Hematopoietic multipotent progenitor cell treated with erythropoietin and hydrocortisone succinate and interleukin-3 and kit ligand, for 17 days (in vitro differentiated cells): ENCODE data around the gene CHST4.
"Not testable (repeated sequence)": the region's sequence is repeated elsewhere in the genome, so short reads cannot be mapped to it uniquely, and the experiment has no call there.

Experiments
- DNase-seq: peaks from one replicate; pipeline ENCODE4 v3.0.0-alpha.2; 2015; ENCODE audit warnings: low spot score

CHST4 gene

DNA sequence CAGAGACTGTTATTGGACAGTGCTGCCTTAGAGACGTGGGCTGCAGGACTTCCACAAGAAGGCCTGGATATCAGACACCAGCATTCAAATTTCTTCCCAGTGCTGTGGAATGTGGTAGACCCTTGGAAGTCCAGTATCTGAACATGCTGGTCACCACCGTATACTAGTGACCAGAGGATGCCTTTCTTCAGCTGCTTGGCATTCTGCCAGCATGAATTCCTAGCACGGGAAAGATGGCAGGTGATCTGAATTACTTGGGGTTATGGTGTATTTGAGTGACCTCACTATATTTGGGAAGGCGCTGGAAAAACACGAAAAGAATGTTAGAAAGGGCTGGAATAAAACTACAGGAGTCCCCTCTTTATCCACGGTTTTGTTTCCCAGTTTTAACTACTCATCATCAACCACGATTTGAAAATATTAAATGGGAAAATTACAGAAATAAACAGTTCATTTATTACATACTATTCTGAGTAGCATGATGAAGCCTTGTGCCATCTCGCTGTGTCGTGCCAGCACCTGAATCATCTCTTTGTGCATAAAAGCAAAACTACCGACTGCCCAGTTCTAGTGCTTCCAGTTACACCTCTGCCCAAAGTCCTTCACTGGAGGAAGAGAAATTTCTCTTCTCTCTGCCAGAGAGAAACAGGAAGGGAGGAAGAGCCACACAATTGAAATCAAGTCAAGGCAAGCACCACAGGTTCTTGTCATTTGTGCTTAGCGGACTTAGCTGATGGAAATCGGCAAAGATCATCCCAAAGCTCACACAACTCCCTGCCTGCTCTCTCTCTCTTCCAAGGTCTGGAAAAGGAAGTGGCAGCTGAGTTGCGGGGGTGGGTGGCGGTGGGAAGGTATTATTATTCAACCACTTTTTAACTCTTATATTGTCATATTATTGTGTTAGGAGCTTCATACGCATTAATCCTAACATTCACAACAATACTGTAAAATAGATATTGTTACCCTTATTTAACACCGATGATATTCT, 1.4 kb upstream of the CHST4 start:
- DNase-seq: no peak

DNA sequence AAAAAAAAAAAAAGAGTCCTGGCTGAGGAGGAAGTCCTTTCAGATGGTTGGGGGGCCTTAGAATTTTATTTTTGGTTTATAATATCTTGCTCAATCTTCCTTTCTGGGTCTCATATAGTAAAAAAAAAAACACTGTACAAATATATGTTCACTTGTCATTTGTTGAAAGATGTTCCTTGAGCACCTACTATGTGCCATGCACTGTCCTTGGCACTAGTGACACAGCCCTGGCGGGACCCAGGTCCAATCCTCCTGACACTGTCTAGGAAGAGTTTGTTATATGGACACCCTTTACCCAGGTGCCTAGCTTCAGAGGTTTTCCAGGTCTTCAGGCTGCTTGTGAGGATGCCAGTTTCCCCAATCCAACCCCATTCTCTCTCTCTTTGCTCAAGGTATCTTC, 2.0 kb downstream of the CHST4 start:
- no peak for DNase-seq

DNA sequence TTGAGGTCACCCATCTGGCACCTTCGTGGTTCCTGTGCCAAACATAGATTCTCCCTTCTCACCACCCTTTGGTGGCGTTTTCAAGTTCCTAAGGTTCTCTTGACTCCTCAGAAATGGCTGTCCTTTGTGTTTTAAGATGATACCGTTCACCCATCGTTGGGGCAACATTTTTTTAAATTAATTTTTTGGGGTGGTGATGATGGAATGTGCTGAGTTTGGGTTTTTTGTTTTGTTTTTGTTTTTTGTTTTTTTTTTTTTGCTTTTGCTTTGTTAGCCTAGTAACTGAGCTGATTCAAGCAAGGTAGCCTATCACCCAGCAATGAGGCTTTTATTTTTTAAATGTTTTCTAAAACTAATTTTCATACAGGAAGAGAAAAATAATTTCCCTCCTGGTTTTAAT, 2.6 kb downstream of the CHST4 start:
- no peak for DNase-seq

DNA sequence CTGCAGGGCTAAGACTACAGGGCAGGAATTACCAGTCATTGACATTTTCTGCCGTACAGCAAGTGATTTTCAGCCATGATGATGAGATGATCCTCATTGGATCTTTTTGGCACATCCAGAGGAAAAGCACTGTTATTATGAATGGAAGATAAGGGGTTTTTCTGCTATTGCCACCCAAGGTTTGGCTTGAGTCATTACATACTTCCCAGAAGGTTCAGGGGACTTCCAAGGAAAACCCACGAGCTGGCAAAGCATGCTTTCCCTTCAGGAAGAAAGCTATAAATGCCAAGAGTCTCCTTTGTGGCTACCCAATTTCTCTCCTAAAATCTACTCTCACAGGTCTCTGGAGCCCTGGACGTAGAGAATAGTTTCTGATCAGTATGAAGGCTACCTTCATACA, 6.1 kb downstream of the CHST4 start:
- no peak for DNase-seq

DNA sequence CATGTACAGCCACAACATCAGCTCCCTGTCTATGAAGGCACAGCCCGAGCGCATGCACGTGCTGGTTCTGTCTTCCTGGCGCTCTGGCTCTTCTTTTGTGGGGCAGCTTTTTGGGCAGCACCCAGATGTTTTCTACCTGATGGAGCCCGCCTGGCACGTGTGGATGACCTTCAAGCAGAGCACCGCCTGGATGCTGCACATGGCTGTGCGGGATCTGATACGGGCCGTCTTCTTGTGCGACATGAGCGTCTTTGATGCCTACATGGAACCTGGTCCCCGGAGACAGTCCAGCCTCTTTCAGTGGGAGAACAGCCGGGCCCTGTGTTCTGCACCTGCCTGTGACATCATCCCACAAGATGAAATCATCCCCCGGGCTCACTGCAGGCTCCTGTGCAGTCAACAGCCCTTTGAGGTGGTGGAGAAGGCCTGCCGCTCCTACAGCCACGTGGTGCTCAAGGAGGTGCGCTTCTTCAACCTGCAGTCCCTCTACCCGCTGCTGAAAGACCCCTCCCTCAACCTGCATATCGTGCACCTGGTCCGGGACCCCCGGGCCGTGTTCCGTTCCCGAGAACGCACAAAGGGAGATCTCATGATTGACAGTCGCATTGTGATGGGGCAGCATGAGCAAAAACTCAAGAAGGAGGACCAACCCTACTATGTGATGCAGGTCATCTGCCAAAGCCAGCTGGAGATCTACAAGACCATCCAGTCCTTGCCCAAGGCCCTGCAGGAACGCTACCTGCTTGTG, 10.7 kb downstream of the CHST4 start:
- DNase-seq: no peak

DNA sequence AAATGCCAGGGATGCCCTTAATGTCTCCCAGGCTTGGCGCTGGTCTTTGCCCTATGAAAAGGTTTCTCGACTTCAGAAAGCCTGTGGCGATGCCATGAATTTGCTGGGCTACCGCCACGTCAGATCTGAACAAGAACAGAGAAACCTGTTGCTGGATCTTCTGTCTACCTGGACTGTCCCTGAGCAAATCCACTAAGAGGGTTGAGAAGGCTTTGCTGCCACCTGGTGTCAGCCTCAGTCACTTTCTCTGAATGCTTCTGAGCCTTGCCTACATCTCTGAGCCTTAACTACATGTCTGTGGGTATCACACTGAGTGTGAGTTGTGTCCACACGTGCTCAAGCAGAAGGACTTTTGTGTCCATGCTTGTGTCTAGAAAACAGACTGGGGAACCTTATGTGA, 11.4 kb downstream of the CHST4 start:
- DNase-seq: peak; percentile 60

DNA sequence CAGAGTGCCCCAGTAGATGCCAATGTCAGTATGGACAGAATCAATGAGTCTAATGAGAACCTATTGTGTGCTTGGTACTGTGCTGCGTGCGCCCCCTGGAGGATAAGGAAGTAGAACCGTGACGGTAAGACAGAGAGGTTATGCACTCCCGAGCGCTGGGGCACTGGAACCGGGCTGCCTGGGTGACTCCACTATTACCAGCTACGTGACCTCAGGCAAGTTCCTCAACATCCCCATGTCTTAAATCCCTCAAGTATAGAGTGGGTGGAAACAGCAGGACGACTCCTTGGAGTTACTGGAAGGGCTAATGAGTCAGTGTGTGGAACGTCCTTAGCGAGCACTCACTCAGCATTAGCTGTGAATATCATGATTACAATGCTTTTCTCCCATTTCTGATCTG, 16.2 kb downstream of the CHST4 start:
- peak; percentile 63 for DNase-seq

DNA sequence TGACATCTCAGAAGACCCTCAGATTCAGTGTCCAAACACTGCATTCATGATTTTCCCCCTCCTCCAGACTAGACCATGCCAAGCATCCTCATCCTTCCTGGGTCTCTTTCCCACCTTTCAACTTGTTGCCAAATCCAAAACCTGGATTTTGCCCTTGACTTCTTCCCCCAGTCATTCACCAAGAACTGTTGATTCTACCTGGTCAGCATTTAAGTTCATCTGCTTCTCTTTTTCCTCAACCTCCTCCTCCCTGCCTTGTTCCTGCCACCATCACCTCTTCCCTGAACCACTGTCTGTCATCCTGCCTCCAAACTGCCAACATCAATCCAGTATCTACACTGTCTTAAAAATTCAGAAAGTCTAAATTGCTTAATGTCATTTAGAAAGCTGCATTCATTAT, 20.9 kb downstream of the CHST4 start:
- DNase-seq: no peak

DNA sequence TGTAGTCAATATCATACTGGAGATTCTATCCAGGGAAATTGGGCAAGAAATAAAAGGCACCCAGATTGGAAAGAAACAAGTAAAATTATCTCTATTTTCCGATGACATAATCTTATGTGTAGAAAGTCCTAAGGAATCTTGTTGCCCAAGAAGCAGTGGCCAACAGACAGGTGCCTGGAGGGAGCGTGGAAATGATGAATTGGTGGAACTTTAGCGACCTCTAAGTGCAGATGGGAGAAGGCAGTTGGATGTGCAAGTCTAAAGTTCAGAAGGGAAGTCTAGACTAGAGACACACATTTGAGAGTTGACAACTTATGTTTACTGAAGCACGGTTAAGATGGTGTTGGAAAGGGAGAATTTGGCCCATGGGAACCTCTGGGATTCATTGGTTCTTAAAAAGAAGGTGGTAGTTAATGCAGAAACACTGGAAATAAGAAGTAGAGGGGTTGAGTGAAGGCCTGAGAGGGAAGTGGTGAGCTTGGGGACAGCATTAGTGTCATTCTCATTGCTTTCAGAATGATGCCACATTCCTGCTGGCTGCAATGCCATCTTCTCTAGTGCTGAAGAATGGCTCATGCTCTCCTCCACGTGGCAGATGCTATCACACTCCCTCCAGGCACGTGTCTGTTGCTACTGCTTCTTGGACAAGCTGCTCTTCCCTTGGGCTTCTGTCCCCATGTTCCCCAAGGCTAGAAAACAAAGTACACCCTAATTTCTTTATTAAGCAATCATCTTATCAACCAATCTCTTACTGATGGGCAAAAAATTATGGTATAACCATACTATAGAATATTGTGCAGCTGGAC, 26.7 kb downstream of the CHST4 start:
- DNase-seq: no peak

DNA sequence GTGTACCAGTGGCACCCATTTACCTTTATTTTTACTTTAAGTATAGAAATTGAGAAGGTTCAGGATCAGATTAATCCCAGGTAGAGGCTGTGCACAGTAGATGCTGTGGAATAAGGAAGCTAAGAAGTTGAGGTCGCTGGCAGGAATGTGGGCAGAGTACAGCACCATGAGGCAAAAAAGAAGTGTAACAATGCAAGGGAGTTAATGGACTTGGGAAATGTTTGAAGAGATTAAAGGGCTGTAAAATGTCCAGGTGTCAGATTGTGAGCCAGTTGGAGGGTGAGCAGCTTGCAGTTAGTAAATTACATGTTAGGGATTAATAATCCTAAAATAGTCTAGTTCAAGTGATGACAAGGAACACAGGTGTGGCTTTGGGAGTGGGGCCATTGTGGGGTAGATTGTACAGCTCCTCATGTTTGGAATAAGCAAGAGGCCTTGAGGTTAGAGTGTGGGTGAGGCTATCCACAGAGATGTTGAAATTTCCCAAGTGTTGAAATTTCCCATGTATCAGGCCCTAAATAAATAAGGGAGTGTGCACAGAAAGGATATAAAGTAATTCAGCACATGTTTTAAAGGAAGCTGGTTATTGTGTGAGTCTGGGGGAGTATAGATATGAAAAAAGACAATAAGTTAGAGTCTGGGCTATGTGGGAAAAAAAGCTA, 29.1 kb downstream of the CHST4 start:
- no peak for DNase-seq

DNA sequence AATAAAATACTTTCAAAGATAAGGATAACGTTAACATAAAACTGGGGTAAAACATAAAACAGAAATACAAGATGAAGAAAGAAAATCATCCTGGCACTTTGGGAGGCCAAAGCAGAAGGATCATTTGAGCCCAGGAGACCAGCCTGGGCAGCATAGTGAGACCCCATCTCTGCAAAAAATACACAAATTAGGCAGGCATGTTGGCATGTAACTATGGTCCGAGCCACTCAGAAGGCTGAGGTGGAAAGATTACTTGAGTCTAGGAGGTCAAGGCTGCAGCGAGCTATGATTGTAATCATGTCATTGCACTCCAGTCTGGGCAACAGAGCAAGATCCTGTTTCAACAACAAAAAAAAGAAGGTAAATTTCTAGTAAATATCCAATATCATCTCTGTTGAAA, 31.1 kb downstream of the CHST4 start:
- no peak for DNase-seq

DNA sequence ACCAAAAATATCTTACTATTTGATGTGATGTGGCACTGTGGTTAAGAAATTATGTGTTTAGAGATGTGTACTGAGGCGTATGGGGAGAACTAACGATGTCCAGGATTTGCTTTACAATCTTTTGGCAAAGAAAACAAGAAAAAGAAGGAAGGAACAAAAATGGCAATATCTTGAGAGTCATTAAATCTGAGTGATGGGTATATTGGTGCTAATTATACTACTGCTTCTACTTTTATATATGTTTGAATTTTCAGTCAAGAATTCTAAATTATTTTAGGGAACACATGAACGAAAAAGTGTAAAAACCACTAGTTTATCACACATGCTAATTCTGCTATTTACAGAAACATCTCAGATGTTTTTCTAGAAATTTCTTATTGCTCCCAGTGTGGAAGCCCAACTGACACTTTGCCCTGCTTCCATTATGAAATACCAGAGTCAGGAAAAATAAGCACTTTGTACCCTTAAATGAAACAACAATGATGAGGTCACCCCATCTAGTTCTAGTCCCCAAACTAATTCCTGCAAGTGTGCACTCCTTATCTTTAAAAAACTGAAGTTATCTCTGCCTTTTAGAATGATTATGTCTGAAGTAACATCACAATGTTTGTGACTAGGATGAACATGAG, 31.8 kb downstream of the CHST4 start:
- DNase-seq: no peak

DNA sequence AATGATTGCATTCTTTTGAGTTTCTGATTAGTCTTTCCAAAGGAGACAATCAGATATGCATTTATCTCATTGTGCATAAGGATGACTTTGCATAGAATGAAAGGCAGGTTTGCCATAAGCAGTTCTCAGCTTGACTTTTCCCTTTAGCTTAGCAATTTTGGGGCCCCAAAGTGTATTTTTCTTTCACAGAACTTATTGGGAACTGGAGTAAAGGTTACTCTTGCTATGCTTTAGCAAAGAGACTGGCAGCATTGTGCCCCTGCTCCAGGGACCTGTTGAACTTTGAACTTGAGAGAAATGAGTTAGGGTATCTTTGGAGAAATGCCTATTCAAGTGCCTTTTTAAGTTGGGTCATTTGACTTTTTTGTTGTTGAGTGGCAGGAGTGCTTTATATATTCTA, 33.6 kb downstream of the CHST4 start:
- DNase-seq: no peak

DNA sequence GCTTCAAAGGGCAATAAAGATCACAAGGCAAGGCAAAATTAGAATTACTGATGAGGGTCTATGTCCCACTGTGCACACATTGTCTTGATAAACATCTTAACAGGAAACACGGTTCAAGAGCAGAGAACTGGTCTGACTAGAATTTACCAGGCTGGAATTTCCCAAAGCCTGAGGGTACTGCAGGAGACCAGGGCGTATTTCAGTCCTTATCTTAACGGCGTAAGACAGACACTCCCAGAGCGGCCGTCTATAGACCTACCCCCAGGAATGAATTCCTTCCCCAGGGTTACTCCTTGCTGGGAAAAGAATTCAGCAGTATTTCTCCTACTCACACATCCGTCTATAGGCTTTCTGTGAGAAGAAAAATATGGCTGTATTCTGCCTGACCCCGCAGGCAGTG, 35.7 kb downstream of the CHST4 start:
- DNase-seq: not testable (repeated sequence)

DNA sequence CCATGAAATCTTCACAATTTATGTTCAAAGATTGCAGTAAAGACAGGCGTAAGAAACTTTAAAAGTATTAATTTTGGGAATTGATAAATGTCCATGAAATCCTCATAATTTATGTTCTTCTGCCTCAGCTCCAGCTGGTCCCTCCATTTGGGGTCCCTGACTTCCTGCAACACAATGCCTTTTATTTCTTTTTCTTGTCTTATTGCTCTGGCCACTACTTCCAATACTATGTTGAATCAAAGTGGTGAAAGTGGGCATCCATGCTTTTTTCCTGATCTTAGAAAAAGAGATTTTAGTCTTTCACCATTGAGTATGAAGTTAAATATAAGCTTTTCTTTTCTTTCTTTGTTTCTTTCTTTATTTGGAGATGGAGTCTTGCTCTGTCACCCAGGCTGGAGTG, 36.3 kb downstream of the CHST4 start:
- no peak for DNase-seq

DNA sequence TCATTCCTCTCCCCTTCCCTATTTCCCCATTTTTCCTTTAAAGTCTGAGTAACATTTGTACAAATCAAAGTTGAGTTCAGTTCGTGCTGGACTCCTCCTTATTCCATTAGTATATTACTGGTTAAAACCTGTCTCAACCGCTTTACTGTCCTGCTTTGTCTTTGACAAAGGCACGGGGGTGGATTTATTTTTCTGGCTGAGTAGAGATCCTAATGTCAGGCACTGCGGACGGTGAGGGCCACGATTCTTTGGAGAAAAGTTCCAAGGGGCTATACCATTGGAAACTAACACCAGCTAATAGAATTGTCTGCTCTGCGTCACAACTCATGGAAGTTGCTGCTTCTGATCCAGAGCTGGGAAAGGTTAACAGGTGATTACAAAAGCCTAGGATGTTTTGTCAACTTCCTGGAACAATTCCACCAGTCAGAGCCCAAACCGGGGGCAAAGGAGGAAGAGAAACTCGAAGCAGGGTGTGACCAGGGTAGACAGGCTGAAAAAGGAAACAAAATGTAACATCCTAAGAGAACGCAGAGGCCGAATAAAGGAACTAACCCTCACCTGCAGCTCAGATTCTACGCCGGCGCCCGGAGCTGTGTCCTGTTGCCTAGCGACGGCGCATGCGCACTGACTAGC, 38.2 kb downstream of the CHST4 start:
- DNase-seq: no peak

DNA sequence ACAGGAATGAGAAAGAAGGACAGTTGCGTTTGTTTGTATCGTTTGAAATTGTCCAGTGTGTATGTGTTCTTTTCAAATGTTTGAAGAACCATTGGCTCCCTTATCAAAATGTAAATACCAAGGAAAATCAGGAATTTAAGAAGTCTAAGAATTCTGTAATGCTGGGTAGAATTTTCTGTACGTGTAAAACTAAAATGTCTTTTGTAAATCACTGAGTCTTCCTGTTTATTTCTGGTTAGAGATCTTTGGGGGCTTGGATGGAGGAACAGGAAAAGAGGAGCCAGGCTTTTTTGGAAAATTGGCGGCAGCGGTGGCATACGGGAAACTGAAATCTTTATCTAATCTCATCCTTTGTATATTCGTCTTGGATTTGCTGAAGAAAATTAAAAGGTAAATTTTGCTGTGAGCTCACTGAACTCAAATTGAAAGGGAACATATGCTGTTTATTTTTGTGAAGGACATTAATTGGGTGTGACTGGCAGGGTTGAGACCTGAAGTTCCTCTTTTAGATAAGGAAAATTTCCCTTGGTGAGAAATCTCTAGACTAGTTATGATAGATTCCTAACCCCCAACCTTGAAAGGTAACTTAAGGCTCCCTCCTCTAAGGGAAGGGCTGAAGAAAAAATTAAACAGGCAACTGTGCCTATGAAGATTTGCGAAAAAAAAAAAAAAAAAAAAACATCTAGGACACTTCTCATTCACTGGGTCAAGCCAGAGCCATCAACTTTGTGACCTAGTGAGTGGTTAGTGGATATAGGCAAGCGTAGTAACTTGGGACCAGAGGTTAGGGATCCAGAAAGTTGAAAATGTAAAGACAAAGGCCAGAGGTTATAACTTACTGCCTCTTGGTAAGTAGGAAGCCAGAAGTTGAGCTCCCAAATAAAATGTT, 39.8 kb downstream of the CHST4 start:
- peak; percentile 10 for DNase-seq

DNA sequence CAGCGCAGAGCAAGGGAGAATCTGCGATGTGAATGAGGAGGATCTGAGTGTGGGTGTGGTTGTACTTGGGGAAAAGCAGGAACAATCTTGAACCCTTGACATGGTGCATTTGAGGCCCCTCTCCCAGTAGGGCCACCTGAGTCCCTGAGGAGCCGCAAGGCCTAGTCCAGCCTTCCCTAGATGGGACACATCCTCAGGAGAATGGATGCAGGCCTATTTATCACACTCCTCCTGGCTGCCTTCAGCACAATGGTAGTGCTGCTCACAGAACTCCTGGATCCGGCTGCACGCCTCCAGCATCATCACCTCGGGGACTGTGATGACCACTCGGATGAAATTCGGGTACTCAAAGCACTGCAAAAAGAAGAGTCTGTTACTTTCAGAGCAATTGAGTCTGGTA, 41.7 kb downstream of the CHST4 start:
- DNase-seq: no peak

DNA sequence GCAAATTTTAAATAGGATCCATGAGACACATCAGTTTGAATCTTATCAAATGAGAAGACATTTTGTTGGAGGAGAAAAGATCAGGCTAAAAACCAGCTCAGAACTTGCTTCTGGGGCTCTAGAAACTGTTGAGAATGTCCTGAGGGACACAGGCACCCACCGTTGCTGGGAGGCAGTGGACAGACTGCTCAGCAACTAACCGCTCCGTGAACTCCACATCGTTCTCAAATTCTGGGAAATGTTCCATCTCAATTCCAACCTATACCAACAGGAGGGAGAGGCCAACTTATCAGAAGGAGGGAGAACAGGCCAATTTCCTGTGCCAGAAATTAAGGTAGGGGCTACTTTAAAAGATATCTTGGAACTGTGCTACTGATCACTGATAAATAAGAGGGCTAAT, 42.3 kb downstream of the CHST4 start:
- no peak for DNase-seq

DNA sequence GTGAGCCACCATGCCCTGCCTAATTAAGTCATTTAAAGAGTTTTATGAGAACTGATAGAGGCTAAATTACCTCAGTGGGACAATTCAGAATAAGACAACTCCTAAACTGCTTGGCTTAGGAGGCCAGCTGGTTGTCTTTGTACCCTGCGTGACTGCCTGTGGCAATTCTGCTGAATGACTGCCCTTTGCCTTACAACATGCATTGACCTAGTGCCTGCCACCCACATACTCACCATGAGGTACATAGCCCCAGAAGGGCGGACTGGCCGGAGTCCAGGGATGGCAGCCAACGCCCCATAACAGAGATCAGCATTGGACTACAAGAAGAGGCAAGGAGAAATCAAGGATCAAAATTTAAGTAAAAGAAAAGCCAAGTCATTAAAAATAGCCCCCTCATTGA, 43.4 kb downstream of the CHST4 start:
- no peak for DNase-seq
